Activated CD4-positive, alpha-beta T cell treated with anti-CD3 and anti-CD28 coated beads for 36 hours (primary cell): Measurements from ENCODE around the gene CERKL. TPM values are rescaled to one million over a fixed set of nuclear protein-coding genes. Genes with fewer than 3 reads are reported as not detected.
"Not testable (repeated sequence)": the region's sequence is repeated elsewhere in the genome, so short reads cannot be mapped to it uniquely, and the experiment has no call there.

Experiments used
- ATAC-seq: fragments of 200-7000 bp; cut with Tn5 transposase; one replicate; pipeline ENCODE4 v1.10.0; 2021; ENCODE audit warnings: mild to moderate bottlenecking, moderate library complexity
- CTCF ChIA-PET: fragments of 350-600 bp; sonication (Branson Sonifier 250); formaldehyde crosslinking; loops from one replicate; lab custom pipeline; 2021; ENCODE audit warnings: antibody characterized with exemption; lab: Charles Lee
- POLR2A ChIA-PET: fragments of 350-600 bp; sonication (Branson Sonifier 250); formaldehyde crosslinking; loops from one replicate; lab custom pipeline; 2021; ENCODE audit warnings: antibody characterized with exemption, inconsistent platforms; lab: Charles Lee
- DNase-seq: peaks from one replicate; pipeline ENCODE4 v3.0.0-alpha.2; 2020
- H3K27ac Mint-ChIP-seq: one replicate; pipeline ENCODE4 v1.8.0; 2021; ENCODE audit warnings: mixed read lengths
- H3K27me3 Mint-ChIP-seq: one replicate; pipeline ENCODE4 v1.8.0; 2021; ENCODE audit warnings: mixed read lengths
- H3K36me3 Mint-ChIP-seq: one replicate; pipeline ENCODE4 v1.8.0; 2021; ENCODE audit warnings: low read depth, mixed read lengths
- H3K4me1 Mint-ChIP-seq: one replicate; pipeline ENCODE4 v1.8.0; 2021; ENCODE audit warnings: mixed read lengths
- H3K4me3 Mint-ChIP-seq: one replicate; pipeline ENCODE4 v1.8.0; 2021; ENCODE audit warnings: mild to moderate bottlenecking, moderate library complexity, mixed read lengths
- H3K9me3 Mint-ChIP-seq: one replicate; pipeline ENCODE4 v1.8.0; 2021; ENCODE audit warnings: low read depth, mixed read lengths
- intact Hi-C, 2 experiments: fragments of 100-400 bp; cut with DNase I in 1 of 2; cut with micrococcal nuclease in 1 of 2; formaldehyde crosslinking; loops; one replicate each; pipeline versions ENCODE4 v1.14.2 to v1.15.1; 2022 to 2024; cut with DNase I, micrococcal nuclease
- total RNA-seq, 2 experiments: library from RNA; stranded (reverse); gene quantifications; one replicate each; pipeline ENCODE4 v1.2.3, GENCODE V29; 2021

CERKL gene
- under 1 TPM in 1 of 2 experiments, not detected in 1; 0.07 TPM for total RNA-seq

- intact Hi-C loops, result no loop called here
- no peak within 1 kb of the TSS for H3K27ac Mint-ChIP-seq
- peak within 1 kb of the TSS; percentile 66 for H3K4me3 Mint-ChIP-seq
- DNase-seq (peak; percentile 48), ATAC-seq (peak; percentile 80)
- no peaks in the 10 kb centered on the region for H3K36me3 Mint-ChIP-seq
- CTCF ChIA-PET, result interaction anchor here (0.6 to 1.4 kb wide), 5 partner anchors 10 to 106 kb away, joined by 3 to 5 read pairs (median 3); no protein-coding TSS in a partner anchor
- no peaks in the 10 kb centered on the region for H3K9me3 Mint-ChIP-seq
- H3K4me1 Mint-ChIP-seq, result peaks cover 6% of the 10 kb centered on the region
- peaks cover 37% of the 10 kb centered on the region for H3K27me3 Mint-ChIP-seq
- POLR2A ChIA-PET, result no interaction called here
Measured at GRCh38 chr2:181656450-181657291, at the start of gene CERKL. TSS of gene CERKL (minus strand) at chr2:181657105. CDS start at chr2:181657006, 99 bp downstream.

GRCh38 chr2:181702519-181702918 is 45.6 kb upstream of the CERKL start:
- ATAC-seq, H3K9me3 Mint-ChIP-seq: not testable (repeated sequence)

GRCh38 chr2:181698223-181698622 is 41.3 kb upstream of the CERKL start:
- DNase-seq, result no peak
- no peak for ATAC-seq
- no peaks in the 10 kb centered on the region for H3K4me1 Mint-ChIP-seq
- CTCF ChIA-PET, result no interaction called here
- no peak overlapping the region for H3K27ac Mint-ChIP-seq
- peaks cover 16% of the 10 kb centered on the region for H3K27me3 Mint-ChIP-seq
- intact Hi-C loops, result no loop called here
- H3K36me3 Mint-ChIP-seq, result no peaks in the 10 kb centered on the region
- peaks cover 4% of the 10 kb centered on the region for H3K9me3 Mint-ChIP-seq
- POLR2A ChIA-PET, result no interaction called here
- H3K4me3 Mint-ChIP-seq, result no peak overlapping the region

More at GRCh38 chr2:181702519-181702918, 45.6 kb upstream of the CERKL start:
- H3K4me1 Mint-ChIP-seq, H3K36me3 Mint-ChIP-seq, intact Hi-C loops, DNase-seq, CTCF ChIA-PET, H3K27me3 Mint-ChIP-seq, H3K27ac Mint-ChIP-seq, H3K4me3 Mint-ChIP-seq, POLR2A ChIA-PET: not testable (repeated sequence)

GRCh38 chr2:181697571-181697970 is 40.7 kb upstream of the CERKL start:
- POLR2A ChIA-PET, result no interaction called here
- H3K36me3 Mint-ChIP-seq, result no peaks in the 10 kb centered on the region
- intact Hi-C loops, result no loop called here
- ATAC-seq, result no peak
- peaks cover 3% of the 10 kb centered on the region for H3K9me3 Mint-ChIP-seq
- peaks cover 16% of the 10 kb centered on the region for H3K27me3 Mint-ChIP-seq
- H3K4me1 Mint-ChIP-seq, result no peaks in the 10 kb centered on the region
- no peak overlapping the region for H3K27ac Mint-ChIP-seq
- no peak overlapping the region for H3K4me3 Mint-ChIP-seq
- no peak for DNase-seq
- CTCF ChIA-PET, result interaction anchor here (0.7 to 1.5 kb wide), 2 partner anchors 18 to 21 kb away, joined by 3 to 4 read pairs; no protein-coding TSS in a partner anchor

GRCh38 chr2:181697126-181697525 is 40.2 kb upstream of the CERKL start:
- DNase-seq (no peak), ATAC-seq (no peak)
- Mint-ChIP-seq H3K9me3 (no peaks in the 10 kb centered on the region), H3K27ac (no peak overlapping the region), H3K27me3 (peaks cover 18% of the 10 kb centered on the region), H3K4me1 (no peaks in the 10 kb centered on the region), H3K4me3 (no peak overlapping the region), H3K36me3 (no peaks in the 10 kb centered on the region)
- POLR2A ChIA-PET, result no interaction called here
- CTCF ChIA-PET, result interaction anchor here (0.7 to 1.5 kb wide), 2 partner anchors 18 to 21 kb away, joined by 3 to 4 read pairs; no protein-coding TSS in a partner anchor
- intact Hi-C loops, result no loop called here

- POLR2A ChIA-PET, result no interaction called here
- Mint-ChIP-seq H3K36me3 (no peaks in the 10 kb centered on the region), H3K9me3 (no peaks in the 10 kb centered on the region), H3K27me3 (peaks cover 19% of the 10 kb centered on the region), H3K27ac (no peak overlapping the region), H3K4me1 (no peaks in the 10 kb centered on the region), H3K4me3 (no peak overlapping the region)
- no peak for DNase-seq
- CTCF ChIA-PET, result interaction anchor here (0.6 to 1.5 kb wide), 2 partner anchors 21 to 230 kb away, joined by 3 read pairs; no protein-coding TSS in a partner anchor
- intact Hi-C loops, result no loop called here
- ATAC-seq, result no peak
Measured at GRCh38 chr2:181694271-181694670, 37.4 kb upstream of the CERKL start.

GRCh38 chr2:181690860-181691259 is 34.0 kb upstream of the CERKL start:
- intact Hi-C loops, result no loop called here
- DNase-seq (no peak), ATAC-seq (no peak)
- no peaks in the 10 kb centered on the region for H3K9me3 Mint-ChIP-seq
- H3K27me3 Mint-ChIP-seq, result peaks cover 24% of the 10 kb centered on the region
- no peaks in the 10 kb centered on the region for H3K36me3 Mint-ChIP-seq
- no peak overlapping the region for H3K27ac Mint-ChIP-seq
- H3K4me1 Mint-ChIP-seq, result no peaks in the 10 kb centered on the region
- CTCF ChIA-PET, result interaction anchor here (2.5 kb wide), 1 partner anchor 10 kb away, joined by 5 read pairs; no protein-coding TSS in a partner anchor
- no peak overlapping the region for H3K4me3 Mint-ChIP-seq
- POLR2A ChIA-PET, result no interaction called here

- DNase-seq (no peak), ATAC-seq (no peak)
- Mint-ChIP-seq H3K4me3 (no peak overlapping the region), H3K36me3 (no peaks in the 10 kb centered on the region), H3K4me1 (peaks cover 22% of the 10 kb centered on the region), H3K9me3 (no peaks in the 10 kb centered on the region), H3K27ac (no peak overlapping the region), H3K27me3 (peaks cover 57% of the 10 kb centered on the region)
- ChIA-PET POLR2A (no interaction called here), CTCF (interaction anchor here (1.0 kb wide), 1 partner anchor 278 kb away, joined by 3 read pairs; no protein-coding TSS in a partner anchor)
- intact Hi-C loops, result loop anchor here in 1 of 2 experiments (10.0 kb wide), 1 partner anchor 222 kb away; no protein-coding TSS in a partner anchor
Measured at GRCh38 chr2:181686576-181687185, 29.8 kb upstream of the CERKL start.

GRCh38 chr2:181685150-181685688 is 28.3 kb upstream of the CERKL start:
- CTCF ChIA-PET, result interaction anchor here (0.7 kb wide), 4 partner anchors 30 to 410 kb away, joined by 3 read pairs; no protein-coding TSS in a partner anchor
- H3K27ac Mint-ChIP-seq, result no peak overlapping the region
- DNase-seq, result peak; percentile 9
- H3K27me3 Mint-ChIP-seq, result peaks cover 70% of the 10 kb centered on the region
- intact Hi-C loops, result loop anchor here in 1 of 2 experiments (10.0 kb wide), 1 partner anchor 220 kb away; no protein-coding TSS in a partner anchor
- no peak overlapping the region for H3K4me3 Mint-ChIP-seq
- POLR2A ChIA-PET, result no interaction called here
- H3K36me3 Mint-ChIP-seq, result no peaks in the 10 kb centered on the region
- peaks cover 33% of the 10 kb centered on the region for H3K4me1 Mint-ChIP-seq
- ATAC-seq, result no peak
- no peaks in the 10 kb centered on the region for H3K9me3 Mint-ChIP-seq

- Mint-ChIP-seq H3K4me1 (peaks cover 33% of the 10 kb centered on the region), H3K27ac (no peak overlapping the region), H3K27me3 (peaks cover 75% of the 10 kb centered on the region), H3K9me3 (no peaks in the 10 kb centered on the region), H3K36me3 (no peaks in the 10 kb centered on the region), H3K4me3 (no peak overlapping the region)
- POLR2A ChIA-PET, result no interaction called here
- ATAC-seq, result no peak
- CTCF ChIA-PET, result interaction anchor here (0.7 to 0.9 kb wide), 4 partner anchors 31 to 608 kb away, joined by 3 to 4 read pairs (median 3); no protein-coding TSS in a partner anchor
- no peak for DNase-seq
- intact Hi-C loops, result loop anchor here in 1 of 2 experiments (10.0 kb wide), 1 partner anchor 220 kb away; no protein-coding TSS in a partner anchor
Measured at GRCh38 chr2:181684454-181685149, 27.7 kb upstream of the CERKL start.
